ENCODE measurements around the gene MLEC.

Gene MLEC

DNA sequence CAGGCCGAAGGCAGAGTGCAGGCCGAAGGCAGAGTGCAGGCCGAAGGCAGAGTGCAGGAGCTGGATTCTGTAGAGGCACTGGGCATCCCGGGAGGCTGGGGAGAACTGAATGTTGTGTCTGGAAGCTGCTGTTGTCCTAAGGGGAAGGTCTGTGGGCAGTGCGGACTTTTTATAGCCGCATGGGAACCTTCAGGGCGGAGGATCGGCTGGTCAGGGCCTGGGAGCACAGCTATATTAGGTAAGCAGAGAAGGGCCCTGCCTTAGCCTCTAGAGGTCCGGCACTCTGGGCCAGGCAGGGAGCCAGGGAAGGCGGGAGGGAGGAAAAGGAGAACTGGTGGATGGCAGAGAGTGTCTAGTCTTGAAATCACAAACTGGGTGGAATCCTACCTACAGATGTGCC, 32.3 kb upstream of the MLEC start:
- TF ChIP-seq CTCF (IDR thresholded peaks at IDR 0.05): no peak

DNA sequence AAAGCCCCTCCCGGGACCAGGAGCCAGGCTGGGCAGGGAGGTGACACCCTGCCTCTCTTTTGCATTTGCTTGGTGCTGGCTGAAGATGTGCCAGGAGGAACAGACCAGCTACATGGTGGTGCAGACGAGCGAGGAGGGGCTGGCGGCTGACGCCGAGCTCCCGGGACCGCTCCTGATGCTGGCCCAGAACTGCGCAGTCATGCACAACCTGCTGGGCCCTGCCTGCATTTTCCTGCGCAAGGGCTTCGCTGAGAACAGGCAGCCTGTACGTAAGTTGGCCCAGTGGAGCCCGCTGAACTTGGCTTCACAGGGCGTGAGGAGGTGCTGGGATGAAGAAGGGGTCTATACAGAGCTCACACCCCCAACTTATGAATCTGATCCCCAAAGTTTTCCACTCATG, 30.9 kb upstream of the MLEC start:
- no peak for TF ChIP-seq CTCF (IDR thresholded peaks at IDR 0.05)

DNA sequence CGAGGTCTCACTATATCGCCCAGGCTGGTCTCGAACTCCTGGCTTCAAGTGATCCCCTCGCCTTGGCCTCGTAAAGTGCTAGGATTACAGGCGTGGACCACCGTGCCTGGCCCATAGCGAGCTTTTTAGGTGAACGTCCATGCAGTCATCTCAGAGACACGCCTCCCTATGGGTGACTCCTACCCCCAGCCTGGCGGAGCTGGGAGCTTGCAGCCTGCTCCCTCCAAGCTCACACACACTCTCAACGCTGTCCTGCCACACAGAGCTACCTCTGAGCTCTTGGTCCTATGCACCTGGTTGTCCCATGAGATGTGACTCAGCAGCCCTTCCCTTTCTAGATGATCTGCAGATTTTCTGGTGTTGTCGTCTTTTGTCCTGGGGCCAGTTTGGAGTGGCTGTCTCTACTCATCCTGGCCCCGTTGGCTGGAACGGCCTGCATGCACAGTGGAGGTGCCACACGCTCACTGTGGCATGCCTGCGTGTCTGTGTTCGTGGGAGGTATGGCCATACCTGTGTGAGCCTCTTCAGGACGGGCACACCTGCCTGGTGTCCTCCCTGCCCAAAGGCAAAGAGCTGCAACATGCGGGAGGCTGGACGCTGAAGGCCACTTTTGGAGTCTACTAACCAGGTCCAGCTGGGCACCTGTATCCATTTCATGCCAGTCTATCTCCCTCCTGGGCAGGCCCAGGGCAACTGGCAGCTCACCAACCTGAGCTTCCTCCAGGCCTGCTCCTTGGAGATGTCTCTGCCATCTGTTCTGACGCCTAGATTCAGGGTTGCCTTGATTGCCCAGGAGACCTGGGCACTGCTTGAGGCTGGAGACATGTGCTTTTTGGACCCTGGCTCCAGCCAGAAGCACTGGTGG, 28.4 kb upstream of the MLEC start:
- no peak for TF ChIP-seq CTCF (IDR thresholded peaks at IDR 0.05)

GRCh38 chr12:120659151-120659525, 27.8 kb upstream of the MLEC start:
- TF ChIP-seq CTCF (IDR thresholded peaks at IDR 0.05): no peak

- no peak for TF ChIP-seq CTCF (IDR thresholded peaks at IDR 0.05)
These were observed 25.5 kb upstream of the MLEC start for GRCh38 chr12:120661432-120661831.

DNA sequence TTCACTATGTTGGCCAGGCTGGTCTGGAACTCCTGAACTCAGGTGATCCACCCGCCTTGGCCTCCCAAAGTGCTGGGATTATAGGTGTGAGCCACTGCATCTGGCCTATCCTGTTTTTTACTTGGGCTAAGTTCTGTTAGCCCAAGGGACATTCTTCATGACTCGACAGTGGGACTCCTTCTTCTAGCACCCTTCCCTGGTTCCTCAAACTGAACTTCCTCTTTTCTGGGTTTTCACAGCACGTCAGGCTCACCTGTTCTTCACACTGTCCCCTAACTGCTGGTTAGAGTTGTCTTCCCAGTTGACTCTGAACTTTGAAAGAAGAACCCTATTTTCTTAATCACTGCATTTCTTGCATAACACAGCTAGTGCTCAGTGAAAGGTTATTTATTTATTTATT, 24.1 kb upstream of the MLEC start:
- TF ChIP-seq CTCF (IDR thresholded peaks at IDR 0.05): no peak

DNA sequence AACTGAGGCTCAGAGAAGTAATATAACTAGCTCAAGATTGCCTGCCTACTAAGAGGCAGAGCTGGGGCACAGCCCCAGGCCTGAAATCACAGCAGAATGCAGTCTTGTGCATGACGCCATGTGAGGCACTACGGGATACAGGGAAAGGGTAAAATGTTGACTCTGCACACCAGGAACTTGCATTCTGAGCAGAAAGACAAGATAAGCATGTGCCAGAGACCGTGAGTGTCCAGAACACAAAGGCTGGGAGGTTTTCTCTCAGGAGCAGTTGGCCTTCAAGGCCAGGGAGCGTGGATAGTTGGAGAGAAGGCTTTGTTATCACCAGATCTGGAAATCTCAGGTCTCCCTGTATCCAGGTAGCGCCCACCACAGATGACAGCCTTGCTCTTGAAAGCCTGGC, 23.2 kb upstream of the MLEC start:
- TF ChIP-seq CTCF (IDR thresholded peaks at IDR 0.05): no peak

All from LNCAP (cell line).